K562 (cell line): ENCODE results near the gene BRAP. TPM values are rescaled to one million over a fixed set of nuclear protein-coding genes. Genes with fewer than 3 reads are reported as not detected.
A peak's percentile ranks its signal among the peaks of the same experiment; 100 is the strongest.

Source experiments
- AFF4 ChIP-seq: sonication (generic); formaldehyde crosslinking; IDR thresholded peaks from 2 replicates; pipeline ENCODE4 v1.8.0; 2023; ENCODE audit warnings: mild to moderate bottlenecking, missing genetic modification reagents
- CAMTA2 ChIP-seq: fragments of 250-450 bp; sonication (Bioruptor Pico); conservative IDR thresholded peaks from 2 replicates; pipeline ENCODE4 v1.5.1; 2022
- CCNT2 ChIP-seq: IDR thresholded peaks from 2 replicates; pipeline ENCODE4 v1.6.1; 2011; ENCODE audit warnings: borderline replicate concordance, low read depth, mild to moderate bottlenecking, moderate library complexity, mixed read lengths, low read length; ENCODE audit not compliant: insufficient read length; ENCODE audit errors: extremely low read depth
- DIDO1 ChIP-seq: fragments of 450-650 bp; IDR thresholded peaks from 2 replicates; pipeline ENCODE4 v1.6.1; 2016; ENCODE audit warnings: low read depth, missing biosample characterization, missing genetic modification characterization
- E2F8 ChIP-seq: fragments of 450-650 bp; IDR thresholded peaks from 2 replicates; pipeline ENCODE4 v1.7.1; 2018; ENCODE audit warnings: mild to moderate bottlenecking, low read depth; ENCODE audit not compliant: partially characterized antibody
- GABPB1 ChIP-seq: sonication (generic); formaldehyde crosslinking; IDR thresholded peaks from 2 replicates; pipeline ENCODE4 v1.8.0; 2022; ENCODE audit warnings: mild to moderate bottlenecking, missing genetic modification reagents
- GATAD2B ChIP-seq: fragments of 450-650 bp; IDR thresholded peaks from 2 replicates; pipeline ENCODE4 v1.6.1; 2017; ENCODE audit warnings: mild to moderate bottlenecking, borderline replicate concordance
- HES1 ChIP-seq: fragments of 450-650 bp; IDR thresholded peaks from 2 replicates; pipeline ENCODE4 v1.6.1; 2016; ENCODE audit warnings: low read depth, mild to moderate bottlenecking, moderate library complexity
- HINFP ChIP-seq: fragments of 450-650 bp; conservative IDR thresholded peaks from 2 replicates; pipeline ENCODE4 v1.6.1; 2016; ENCODE audit warnings: missing genetic modification characterization, low read depth, mild to moderate bottlenecking, control low read depth, missing compliant biosample characterization
- HSF4 ChIP-seq: fragments of 250-450 bp; sonication (Bioruptor Pico); IDR thresholded peaks from 2 replicates; pipeline ENCODE4 v2.1.2; 2022; ENCODE audit warnings: mild to moderate bottlenecking, moderate library complexity, borderline replicate concordance
- NR3C1 ChIP-seq: sonication (generic); formaldehyde crosslinking; IDR thresholded peaks from 2 replicates; pipeline ENCODE4 v1.8.1; 2022; ENCODE audit warnings: missing genetic modification reagents
- PHTF2 ChIP-seq: fragments of 250-450 bp; sonication (Bioruptor Pico); IDR thresholded peaks from 2 replicates; pipeline ENCODE4 v1.5.0; 2021; ENCODE audit warnings: mild to moderate bottlenecking
- SIN3B ChIP-seq: fragments of 450-650 bp; IDR thresholded peaks from 2 replicates; pipeline ENCODE4 v1.6.1; 2017; ENCODE audit warnings: low read depth, mild to moderate bottlenecking, moderate library complexity
- SMARCA4 ChIP-seq: fragments of 450-650 bp; IDR thresholded peaks from 2 replicates; pipeline ENCODE4 v1.6.1; 2016
- SP1 ChIP-seq: sonication (generic); formaldehyde crosslinking; IDR thresholded peaks from 2 replicates; pipeline ENCODE4 v1.8.1; 2022; ENCODE audit warnings: mild to moderate bottlenecking, missing genetic modification reagents
- TFAP4 ChIP-seq: sonication (generic); formaldehyde crosslinking; IDR thresholded peaks from 2 replicates; pipeline ENCODE4 v1.8.0; 2022; ENCODE audit warnings: missing genetic modification reagents, mild to moderate bottlenecking, moderate library complexity, borderline replicate concordance
- ZNF766 ChIP-seq: fragments of 200-800 bp; sonication (Bioruptor generic); conservative IDR thresholded peaks from 2 replicates; pipeline ENCODE4 v1.6.1; 2016; ENCODE audit warnings: missing genetic modification characterization, missing compliant biosample characterization
- polyA plus RNA-seq, 8 experiments: library from polyadenylated mRNA; depleted of rRNA in 4 of 8; stranded (reverse) in 5 of 8; unstranded in 3 of 8; fragments of >200 nt; fragmentation: Nextera tagmentation in 2 of 8; fragmentation: Illumina TruSeq in 1 of 8; extraction: Ambion mirVana in 2 of 8; extraction: Trizol in 1 of 8; gene quantifications; 2 replicates each; pipeline versions ENCODE4 v1.2.1 to v1.2.3, GENCODE V29; 2011 to 2014; ENCODE audit warnings: inconsistent platforms in 1 of 8, missing spikeins in 1 of 8
- total RNA-seq, 7 experiments: library from RNA; depleted of rRNA in 6 of 7; stranded (reverse); fragments of >200 nt in 6 of 7; fragmentation: Illumina TruSeq in 2 of 7; extraction: Trizol in 2 of 7; gene quantifications; 2 replicates each; pipeline versions ENCODE4 v1.2.1 to v1.2.3, GENCODE V29; 2011 to 2021; ENCODE audit warnings: low replicate concordance in 1 of 7

BRAP gene
- total and polyA plus RNA-seq, 9 of the 15 experiments (the other 6 are each of a cell fraction or from before 2014, with no cell fraction given), result 2.2 to 32.6 (median 27.5) TPM

- peak; percentile 70 for TF ChIP-seq TFAP4 (CRISPR knock-in tag)
- TF ChIP-seq NR3C1 (CRISPR knock-in tag), result no peak; the same call in 1 of the 2 replicates
- peak; percentile 93 for TF ChIP-seq GABPB1 (CRISPR knock-in tag)
- TF ChIP-seq E2F8, result peak; percentile 74
- 0 out of 2 replicates have a peak, but pooled peaks have one; percentile 49 for TF ChIP-seq AFF4 (CRISPR knock-in tag)
- TF ChIP-seq DIDO1 (tag), result no peak
- no peak for TF ChIP-seq PHTF2
- TF ChIP-seq SIN3B, result peak; percentile 91
- no peak for TF ChIP-seq CAMTA2 (CRISPR knock-in tag)
- 0 out of 2 replicates have a peak, but pooled peaks have one; percentile 40 for TF ChIP-seq GATAD2B
- TF ChIP-seq HES1, result peak; percentile 65; the same call in 1 of the 2 replicates
- TF ChIP-seq CCNT2, result peak; percentile 83
- TF ChIP-seq HINFP (tag), result no peak
- TF ChIP-seq SMARCA4, result peak; percentile 66
- no peak for TF ChIP-seq HSF4
- peak; percentile 81; the same call in 1 of the 2 replicates for TF ChIP-seq SP1 (CRISPR knock-in tag)
- no peak for TF ChIP-seq ZNF766 (CRISPR knock-in tag)
These were observed at the start of gene BRAP, which contains the start of gene ACAD10 (continued) for GRCh38 chr12:111685811-111686573.
